Fibroblast of lung (primary cell): ENCODE results near the gene CDCA8. TPM values are rescaled to one million over a fixed set of nuclear protein-coding genes. Genes with fewer than 3 reads are reported as not detected.

Experiments used
- DNase-seq, 2 donors: peaks; one replicate each; pipeline versions ENCODE4 v3.0.0 to v3.0.0-alpha.2; 2010; ENCODE audit warnings: low read depth in 2 of 2
- H2AFZ ChIP-seq: 2 replicates; pipeline ENCODE4 v1.5.1; 2012; ENCODE audit warnings: low read length, control low read depth, inconsistent platforms
- H3K27ac ChIP-seq: 2 replicates; pipeline ENCODE4 v1.5.1; 2011; ENCODE audit warnings: low read length, control low read depth; ENCODE audit not compliant: insufficient read depth
- H3K27me3 ChIP-seq: 2 replicates; pipeline ENCODE4 v1.5.1; 2011; ENCODE audit warnings: mild to moderate bottlenecking, low read length; ENCODE audit not compliant: control insufficient read depth, insufficient read depth
- H3K36me3 ChIP-seq: 2 replicates; pipeline ENCODE4 v1.5.1; 2011; ENCODE audit warnings: low read length; ENCODE audit not compliant: control insufficient read depth, insufficient read depth
- H3K4me1 ChIP-seq: 2 replicates; pipeline ENCODE4 v1.5.1; 2011; ENCODE audit warnings: low read length; ENCODE audit not compliant: control insufficient read depth, insufficient read depth; ENCODE audit errors: extremely low read depth
- H3K4me2 ChIP-seq: 2 replicates; pipeline ENCODE4 v1.5.1; 2011; ENCODE audit warnings: low read length, control low read depth; ENCODE audit not compliant: insufficient read depth; ENCODE audit errors: extremely low read depth
- H3K4me3 ChIP-seq, 4 experiments: fragments of 200-600 bp in 1 of 4; sonication (generic) in 1 of 4; replicated peaks in 1 of 4; 2 replicates each; pipeline ENCODE4 v1.5.1; 2011 to 2016; ENCODE audit warnings: low read length in 4 of 4, low read depth in 3 of 4, mild to moderate bottlenecking in 3 of 4, control low read depth in 2 of 4, inconsistent platforms in 1 of 4, mixed read lengths in 1 of 4; ENCODE audit not compliant: insufficient read depth in 1 of 4; ENCODE audit errors: control extremely low read depth in 1 of 4
- H3K79me2 ChIP-seq: 2 replicates; pipeline ENCODE4 v1.5.1; 2012; ENCODE audit warnings: mild to moderate bottlenecking, low read length, inconsistent platforms; ENCODE audit not compliant: control insufficient read depth, insufficient read depth
- H3K9ac ChIP-seq: 2 replicates; pipeline ENCODE4 v1.5.1; 2011; ENCODE audit warnings: mild to moderate bottlenecking, low read length, control low read depth; ENCODE audit not compliant: insufficient read depth
- H3K9me3 ChIP-seq: 2 replicates; pipeline ENCODE4 v1.5.1; 2012; ENCODE audit warnings: low read depth, low read length; ENCODE audit not compliant: control insufficient read depth, insufficient read depth
- H4K20me1 ChIP-seq: 2 replicates; pipeline ENCODE4 v1.5.1; 2011; ENCODE audit warnings: low read length; ENCODE audit not compliant: control insufficient read depth, insufficient read depth; ENCODE audit errors: extremely low read depth
- CTCF ChIP-seq, 2 donors: IDR thresholded peaks in 1 of 2; conservative IDR thresholded peaks in 1 of 2; 1 replicate in 1 of 2; 2 replicates in 1 of 2; pipeline ENCODE4 v1.5.1; 2011 to 2012; ENCODE audit warnings: low read length in 2 of 2, control low read depth in 1 of 2, inconsistent platforms in 1 of 2, low read depth in 1 of 2, mild to moderate bottlenecking in 1 of 2
- EZH2 ChIP-seq: IDR thresholded peaks from 2 replicates; pipeline ENCODE4 v1.5.1; 2012; ENCODE audit warnings: low read length, control low read depth, mild to moderate bottlenecking; ENCODE audit errors: missing control alignments
- polyA plus RNA-seq, 2 donors: library from polyadenylated mRNA; depleted of rRNA in 1 of 2; stranded (reverse) in 1 of 2; unstranded in 1 of 2; fragments of >200 nt; gene quantifications; 2 replicates each; pipeline ENCODE4 v1.2.1, GENCODE V29; 2011 to 2012; ENCODE audit warnings: missing spikeins in 1 of 2
- total RNA-seq: library from RNA; depleted of rRNA; stranded (reverse); fragments of >200 nt; gene quantifications from 2 replicates; pipeline ENCODE4 v1.2.1, GENCODE V29; 2014

Gene CDCA8
- total and polyA plus RNA-seq, 2 donors (not counting 1 experiment from before 2014, with no cell fraction given), result 3.8 to 9.5 TPM

- DNase-seq, result no peak
- no peak overlapping the region for H2AFZ ChIP-seq
- no peak overlapping the region for H3K9ac ChIP-seq
- no peak overlapping the region for H3K4me2 ChIP-seq
- no peaks in the 10 kb centered on the region for H3K27me3 ChIP-seq
- H3K79me2 ChIP-seq, result no peaks in the 10 kb centered on the region
- no peak overlapping the region for H3K4me3 ChIP-seq
- TF ChIP-seq EZH2, result no peak
- TF ChIP-seq CTCF (conservative IDR thresholded peaks at IDR 0.05 in 1 of 2, IDR thresholded peaks at IDR 0.05 in 1 of 2; ENCODE audit: low read depth in 1 of 2, low read length in 2 of 2), result no peak
- H3K9me3 ChIP-seq, result no peaks in the 10 kb centered on the region
- H4K20me1 ChIP-seq, result no peaks in the 10 kb centered on the region
- H3K36me3 ChIP-seq, result no peaks in the 10 kb centered on the region
- no peaks in the 10 kb centered on the region for H3K4me1 ChIP-seq
- H3K27ac ChIP-seq, result no peak overlapping the region
These were observed 41.6 kb upstream of the CDCA8 start for GRCh38 chr1:37650721-37651120.

GRCh38 chr1:37651803-37652202, 40.5 kb upstream of the CDCA8 start:
- Histone ChIP-seq H3K4me1 (no peaks in the 10 kb centered on the region), H3K4me2 (no peak overlapping the region), H4K20me1 (no peaks in the 10 kb centered on the region), H3K9me3 (no peaks in the 10 kb centered on the region), H2AFZ (no peak overlapping the region), H3K36me3 (no peaks in the 10 kb centered on the region), H3K27me3 (no peaks in the 10 kb centered on the region), H3K4me3 (no peak overlapping the region), H3K9ac (no peak overlapping the region), H3K27ac (no peak overlapping the region), H3K79me2 (no peaks in the 10 kb centered on the region)
- TF ChIP-seq CTCF (conservative IDR thresholded peaks at IDR 0.05 in 1 of 2, IDR thresholded peaks at IDR 0.05 in 1 of 2; ENCODE audit: low read depth in 1 of 2, low read length in 2 of 2), result no peak
- no peak for TF ChIP-seq EZH2
- DNase-seq, result no peak

GRCh38 chr1:37652976-37653375, 39.3 kb upstream of the CDCA8 start:
- no peaks in the 10 kb centered on the region for H3K9me3 ChIP-seq
- TF ChIP-seq CTCF (conservative IDR thresholded peaks at IDR 0.05 in 1 of 2, IDR thresholded peaks at IDR 0.05 in 1 of 2; ENCODE audit: low read depth in 1 of 2, low read length in 2 of 2) (no peak), EZH2 (no peak)
- H3K79me2 ChIP-seq, result no peaks in the 10 kb centered on the region
- no peak overlapping the region for H3K27ac ChIP-seq
- no peak overlapping the region for H3K4me2 ChIP-seq
- no peak overlapping the region for H3K4me3 ChIP-seq
- no peaks in the 10 kb centered on the region for H3K27me3 ChIP-seq
- H3K4me1 ChIP-seq, result no peaks in the 10 kb centered on the region
- DNase-seq, result no peak
- no peak overlapping the region for H2AFZ ChIP-seq
- H4K20me1 ChIP-seq, result no peaks in the 10 kb centered on the region
- no peaks in the 10 kb centered on the region for H3K36me3 ChIP-seq
- H3K9ac ChIP-seq, result no peak overlapping the region
